Sigmoid colon (tissue), 4 donors: ENCODE results near the gene SUGCT.

Source experiments
- CTCF ChIP-seq, 4 experiments: fragments of 450-650 bp in 3 of 4; fragments of 200-600 bp in 1 of 4; IDR thresholded peaks; one replicate each; pipeline ENCODE4 v1.5.1; 2016 to 2019; ENCODE audit warnings: antibody characterized with exemption in 4 of 4, mild to moderate bottlenecking in 3 of 4, moderate library complexity in 2 of 4
- EP300 ChIP-seq, 4 donors: sonication (generic); formaldehyde crosslinking; IDR thresholded peaks; one replicate each; pipeline ENCODE4 v1.6.1; 2017; ENCODE audit warnings: antibody characterized with exemption in 4 of 4
- POLR2A ChIP-seq, 2 donors: fragments of 450-650 bp; IDR thresholded peaks; one replicate each; pipeline ENCODE4 v1.6.1; 2016; ENCODE audit warnings: antibody characterized with exemption in 2 of 2, mild to moderate bottlenecking in 2 of 2, moderate library complexity in 2 of 2

DNA sequence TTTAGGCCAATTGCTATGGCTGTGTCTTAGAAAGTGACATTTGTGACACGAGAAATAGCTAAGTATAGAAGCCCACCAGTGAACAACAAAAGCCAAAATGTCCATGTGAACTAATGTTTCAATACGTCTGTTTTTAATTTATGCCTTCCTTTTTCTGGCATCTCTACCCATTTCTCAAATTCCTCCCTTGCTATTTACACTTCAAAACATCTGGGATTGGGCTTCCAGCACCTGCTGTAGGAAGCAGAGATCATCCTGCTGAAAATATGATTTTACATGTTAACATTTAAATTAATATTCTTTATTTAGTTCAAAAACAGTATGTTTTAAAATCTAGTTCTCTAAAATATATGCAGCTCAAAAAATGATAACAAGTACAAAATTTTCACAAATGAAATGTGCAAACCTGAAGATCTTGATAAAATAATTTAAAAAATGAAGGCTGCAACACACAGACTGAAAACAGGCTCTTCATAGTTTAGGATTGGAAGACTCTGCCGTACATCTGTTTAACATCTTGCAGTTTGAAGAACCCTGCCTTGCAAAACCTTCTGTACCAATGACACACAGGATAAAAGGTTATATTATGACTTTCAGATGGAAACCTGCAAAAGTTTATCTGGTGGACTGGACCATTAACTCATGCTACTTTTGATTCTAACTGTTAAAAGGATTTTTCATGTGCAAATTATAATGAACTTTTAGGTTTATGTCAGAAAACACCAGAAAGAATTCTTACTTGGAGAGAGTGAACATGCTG lies 408.4 kb downstream of the SUGCT start:
- TF ChIP-seq CTCF (IDR thresholded peaks at IDR 0.05) (no peak), EP300 (IDR thresholded peaks at IDR 0.05) (no peak), POLR2A (IDR thresholded peaks at IDR 0.05) (no peak)
